SW 1271 (cell line): ENCODE data around the gene GOLGA6L9.
"Not testable (repeated sequence)": the region's sequence is repeated elsewhere in the genome, so short reads cannot be mapped to it uniquely, and the experiment has no call there.

Experiments used
- DNase-seq, 2 experiments: peaks; one replicate each; lab custom pipeline; 2025; lab: John Stamatoyannopoulos, UW

Gene GOLGA6L9

DNA sequence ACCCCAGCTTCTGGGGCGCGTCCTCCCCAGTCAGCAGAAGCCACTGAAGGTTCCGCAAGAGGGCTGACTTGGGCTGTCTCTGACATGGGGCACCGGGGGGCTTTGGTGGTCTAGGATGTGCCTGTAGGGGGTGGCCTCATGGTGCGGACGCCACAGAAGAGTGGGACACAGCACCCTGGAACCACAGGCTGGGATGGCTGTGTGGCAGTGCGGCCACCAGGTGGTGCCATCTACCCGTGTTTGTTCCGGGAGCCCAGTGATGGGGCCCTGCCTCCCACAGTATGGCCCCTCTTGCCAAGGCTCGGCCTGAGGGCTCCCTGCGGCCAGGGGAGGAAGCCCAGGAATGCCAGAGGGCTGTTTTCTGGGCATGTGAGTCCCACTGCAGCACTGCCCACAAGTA, 38.6 kb downstream of the GOLGA6L9 start:
- DNase-seq, result not testable (repeated sequence)

DNA sequence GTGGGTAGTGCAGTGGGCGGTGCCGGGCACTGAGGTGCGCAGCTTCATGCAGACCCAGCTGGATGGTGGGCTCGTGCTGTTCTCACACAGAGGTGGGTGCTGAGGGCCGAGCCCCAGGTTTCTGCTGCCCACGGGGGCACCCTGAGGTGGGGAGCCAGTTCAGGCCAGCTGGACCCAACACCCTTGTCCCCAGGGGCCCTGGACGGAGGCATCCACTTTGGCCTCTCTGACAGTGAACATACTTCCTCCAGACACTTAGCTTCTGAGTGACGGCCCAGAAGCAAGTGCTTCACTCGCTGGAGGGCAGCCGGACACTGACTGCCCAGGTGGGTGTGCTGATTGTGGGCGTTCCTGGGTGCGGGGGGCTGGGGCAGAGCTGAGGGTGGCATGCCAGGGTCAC, 39.8 kb downstream of the GOLGA6L9 start:
- DNase-seq, result not testable (repeated sequence)

DNA sequence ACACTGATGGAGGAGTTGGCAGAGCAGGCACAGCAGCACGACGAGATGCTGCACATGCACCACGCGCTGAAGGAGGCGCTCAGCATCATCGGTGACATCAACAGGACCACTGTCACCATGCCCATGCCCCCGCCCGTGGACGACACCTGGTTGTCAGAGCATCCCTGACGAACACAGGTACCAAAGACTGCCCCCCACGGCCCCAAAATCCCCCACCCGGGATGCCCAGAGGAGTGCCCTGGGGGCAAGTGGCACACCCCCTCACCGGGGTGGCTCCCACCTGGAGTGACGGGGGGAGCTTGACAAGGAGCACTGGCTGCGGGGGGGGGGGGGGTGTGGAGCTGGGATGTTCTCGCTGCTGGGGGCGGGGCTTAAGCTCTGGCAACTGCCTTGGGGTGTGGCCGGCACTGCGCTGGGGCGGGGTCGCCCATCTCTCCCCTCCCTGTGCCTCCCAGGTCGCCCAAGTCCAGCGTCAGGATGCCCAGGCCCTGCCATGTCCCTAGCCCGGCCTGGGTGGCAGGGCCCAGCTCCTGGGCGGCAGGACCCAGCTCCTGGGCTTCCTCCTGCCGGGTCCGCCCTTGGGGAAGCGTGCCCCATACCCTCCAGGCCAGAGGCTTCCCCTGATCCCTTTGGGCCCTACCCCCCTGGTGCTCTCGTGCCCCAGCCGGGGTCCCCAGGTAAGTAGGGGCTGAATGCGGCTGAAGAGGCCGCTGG, 42.8 kb downstream of the GOLGA6L9 start:
- not testable (repeated sequence) for DNase-seq

DNA sequence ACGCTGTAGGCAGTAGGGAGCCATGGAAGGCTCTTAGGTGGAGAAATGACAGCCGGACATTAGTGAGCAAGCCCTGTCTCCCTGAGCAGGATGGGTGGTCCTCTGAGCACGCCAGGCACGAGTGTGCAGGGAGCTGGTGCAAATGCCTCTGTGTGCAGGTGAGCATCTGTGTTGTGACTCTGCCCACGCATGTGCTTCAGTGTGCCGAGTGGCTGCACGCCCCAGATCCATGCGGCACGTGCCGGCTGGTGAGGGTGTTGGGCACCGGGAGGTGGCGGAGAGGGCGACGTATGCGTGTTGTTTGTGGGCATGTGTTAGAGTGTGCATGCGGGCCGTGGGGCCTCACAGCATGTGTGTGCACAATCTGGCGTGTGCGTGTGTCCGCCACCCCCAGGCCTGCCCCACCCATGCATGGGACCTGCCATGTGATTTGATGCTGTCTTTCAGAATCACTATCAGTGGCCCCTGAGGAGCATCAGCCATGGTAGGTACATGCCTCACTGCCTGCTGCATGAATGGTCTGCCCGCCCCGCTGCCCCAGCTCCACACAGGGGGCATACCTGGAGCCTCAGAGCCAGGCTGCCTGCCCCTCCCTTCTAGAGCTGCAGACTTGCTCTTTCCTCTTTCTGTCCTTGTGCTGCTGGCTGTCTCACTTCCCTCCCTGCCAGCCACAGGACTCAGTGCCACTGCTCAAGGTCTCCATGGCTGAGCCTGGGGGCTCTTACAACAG, 45.1 kb downstream of the GOLGA6L9 start:
- DNase-seq, result not testable (repeated sequence)

DNA sequence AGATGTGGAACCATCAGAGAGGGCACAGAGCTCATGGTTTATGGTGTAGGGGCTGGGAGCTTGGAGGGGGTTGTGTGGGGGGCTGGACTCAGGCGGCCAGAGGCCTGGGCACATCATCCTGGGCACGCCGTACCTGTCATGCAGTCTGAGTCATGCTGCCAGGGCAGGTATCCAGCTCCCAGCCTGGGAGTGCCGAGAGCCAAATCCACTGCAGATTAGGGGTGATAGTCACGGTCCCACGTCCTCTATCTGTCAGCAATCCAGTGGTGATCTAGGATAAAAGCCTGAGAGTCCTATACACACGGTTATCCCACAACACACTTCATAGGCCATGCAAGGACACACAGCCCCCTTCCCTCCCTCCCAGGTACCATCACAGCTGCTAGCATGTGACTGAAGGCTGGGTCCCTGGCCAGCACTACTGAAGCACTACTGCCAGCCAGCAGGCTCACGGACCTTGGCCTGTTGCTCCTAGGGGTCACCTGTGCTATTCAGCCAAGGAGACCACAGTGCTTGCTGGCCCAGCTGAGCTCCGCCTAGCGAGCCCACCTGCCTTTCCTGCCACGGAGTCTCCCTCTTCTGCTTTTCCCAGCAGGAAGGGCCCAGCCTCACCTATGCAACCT, 45.8 kb downstream of the GOLGA6L9 start:
- not testable (repeated sequence) for DNase-seq

DNA sequence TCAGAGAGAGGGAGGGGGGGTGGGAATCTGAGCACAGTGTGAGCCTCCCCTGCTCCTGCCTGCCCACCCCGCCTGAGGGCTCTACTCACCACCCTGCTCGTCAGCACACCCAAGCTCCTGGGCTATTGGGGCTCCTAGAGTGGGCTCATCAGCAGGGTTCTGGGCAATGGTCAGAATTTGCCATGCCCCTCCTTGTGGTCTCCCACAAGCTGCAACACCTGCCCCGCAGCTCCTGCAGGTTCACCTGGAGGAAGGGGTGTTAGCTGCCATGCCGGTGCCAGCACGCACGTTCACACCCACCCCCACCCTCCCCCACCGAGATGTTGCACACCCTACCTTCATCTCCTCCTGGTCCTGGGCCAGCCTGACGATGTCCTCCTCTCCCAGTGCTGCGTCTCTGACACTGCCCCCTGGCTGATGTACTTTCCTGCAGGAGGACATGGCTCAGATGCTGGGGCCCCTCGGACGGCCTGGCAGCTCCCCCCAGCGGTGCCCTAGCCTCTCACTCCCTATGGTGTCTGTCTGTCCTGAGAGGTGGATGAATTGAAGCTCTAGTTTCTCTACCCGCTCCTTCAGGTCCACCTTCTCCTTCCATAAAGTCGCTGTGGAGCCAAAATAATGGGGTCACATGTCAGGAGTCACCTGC, 47.2 kb downstream of the GOLGA6L9 start:
- not testable (repeated sequence) for DNase-seq

DNA sequence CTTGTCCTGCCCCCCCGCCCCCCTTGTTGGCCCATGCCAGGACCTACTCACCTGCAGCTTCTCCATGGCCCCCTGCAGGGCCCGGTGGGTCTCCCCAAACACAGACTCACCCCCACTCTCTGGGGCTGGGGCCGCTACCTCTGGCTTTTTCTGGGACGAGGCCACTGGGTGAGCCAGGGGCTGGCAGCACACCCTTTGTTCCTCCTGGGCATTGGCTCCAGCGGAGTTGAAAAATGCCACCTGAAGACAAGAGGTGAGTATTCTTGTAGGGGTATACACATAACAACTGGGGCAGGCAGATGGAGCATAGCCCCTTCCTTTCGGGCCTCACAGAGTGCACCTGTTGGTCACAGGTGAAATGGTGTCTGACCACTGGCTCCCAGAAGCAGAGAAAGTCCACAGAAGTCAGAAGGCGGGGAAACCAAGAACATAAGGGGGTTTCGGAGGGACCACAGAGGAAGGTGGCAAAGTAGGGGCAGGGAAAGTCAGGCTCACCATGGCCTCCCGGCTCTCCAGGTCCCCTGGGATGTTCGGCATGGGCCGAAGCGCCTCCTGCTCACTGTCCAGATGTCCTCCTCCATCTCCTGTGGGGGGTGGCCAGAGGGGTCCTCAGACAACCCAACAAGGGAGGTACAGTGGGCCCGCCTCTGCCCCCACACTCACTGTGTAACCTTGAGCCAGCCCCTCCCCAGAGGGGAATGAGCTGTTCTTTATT, 47.9 kb downstream of the GOLGA6L9 start:
- not testable (repeated sequence) for DNase-seq
